Breast epithelium (tissue), 4 donors: ENCODE measurements around the gene TAS2R9. TPM values are rescaled to one million over a fixed set of nuclear protein-coding genes. Genes with fewer than 3 reads are reported as not detected.
"Not testable (repeated sequence)": the region's sequence is repeated elsewhere in the genome, so short reads cannot be mapped to it uniquely, and the experiment has no call there.

Source experiments
- DNase-seq, 2 donors: peaks; one replicate each; pipeline ENCODE4 v3.0.0-alpha.2; 2019; ENCODE audit warnings: low spot score in 2 of 2
- H3K27ac ChIP-seq, 2 donors: fragments of 200-600 bp; sonication (generic) in 1 of 2; one replicate each; pipeline ENCODE4 v1.5.1; 2016 to 2019; ENCODE audit warnings: mild to moderate bottlenecking in 1 of 2
- H3K27me3 ChIP-seq, 2 donors: fragments of 200-600 bp; sonication (generic) in 1 of 2; one replicate each; pipeline versions ENCODE4 v1.5.1 to v1.6.0; 2017 to 2019; ENCODE audit warnings: control low read depth in 1 of 2, mild to moderate bottlenecking in 1 of 2
- H3K36me3 ChIP-seq: fragments of 200-600 bp; one replicate; pipeline ENCODE4 v1.5.1; 2019
- H3K4me1 ChIP-seq, 2 donors: fragments of 200-600 bp; sonication (generic); one replicate each; pipeline ENCODE4 v1.5.1; 2016 to 2019; ENCODE audit warnings: control low read depth in 1 of 2
- H3K4me3 ChIP-seq, 3 donors: fragments of 200-600 bp; sonication (generic); 1 replicate in 2 of 3; 2 replicates in 1 of 3; pipeline ENCODE4 v1.5.1; 2016 to 2019; ENCODE audit warnings: mild to moderate bottlenecking in 3 of 3, moderate library complexity in 2 of 3
- H3K9me3 ChIP-seq, 2 donors: fragments of 200-600 bp; sonication (generic) in 1 of 2; one replicate each; pipeline ENCODE4 v1.5.1; 2016 to 2019; ENCODE audit warnings: control low read depth in 1 of 2
- CTCF ChIP-seq, 3 donors: fragments of 450-650 bp; IDR thresholded peaks; one replicate each; pipeline ENCODE4 v1.5.1; 2016 to 2017; ENCODE audit warnings: antibody characterized with exemption in 3 of 3, mild to moderate bottlenecking in 3 of 3, moderate library complexity in 3 of 3
- POLR2A ChIP-seq: fragments of 450-650 bp; IDR thresholded peaks from one replicate; pipeline ENCODE4 v1.6.1; 2016; ENCODE audit warnings: antibody characterized with exemption, mild to moderate bottlenecking, moderate library complexity
- POLR2AphosphoS5 ChIP-seq, 3 donors: sonication (generic); formaldehyde crosslinking; IDR thresholded peaks; one replicate each; pipeline ENCODE4 v1.6.1; 2017; ENCODE audit warnings: antibody characterized with exemption in 3 of 3
- intact Hi-C: fragments of 100-400 bp; cut with DNase I; formaldehyde crosslinking; loops from one replicate; pipeline ENCODE4 v1.15.1; 2023; ENCODE audit warnings: low total_unique reads
- total RNA-seq, 3 donors: library from RNA; depleted of rRNA; stranded (reverse); fragments of >200 nt; gene quantifications; one replicate each; pipeline ENCODE4 v1.1.0, GENCODE V29; 2016

Gene TAS2R9
- total RNA-seq, 3 donors from 2014 or later, result not detected

GRCh38 chr12:10811883-10812536, 2.0 kb upstream of the TAS2R9 start:
- no peak for TF ChIP-seq CTCF (IDR thresholded peaks at IDR 0.05)
- no peak for TF ChIP-seq POLR2A
- no peak for TF ChIP-seq POLR2AphosphoS5 (IDR thresholded peaks at IDR 0.05)
- Histone ChIP-seq H3K4me1 (no peaks in the 10 kb centered on the region), H3K27ac (no peak overlapping the region), H3K4me3 (no peak overlapping the region), H3K27me3 (no peaks in the 10 kb centered on the region), H3K36me3 (no peaks in the 10 kb centered on the region), H3K9me3 (no peaks in the 10 kb centered on the region)
- intact Hi-C loops, result no loop called here
- DNase-seq, result no peak

DNA sequence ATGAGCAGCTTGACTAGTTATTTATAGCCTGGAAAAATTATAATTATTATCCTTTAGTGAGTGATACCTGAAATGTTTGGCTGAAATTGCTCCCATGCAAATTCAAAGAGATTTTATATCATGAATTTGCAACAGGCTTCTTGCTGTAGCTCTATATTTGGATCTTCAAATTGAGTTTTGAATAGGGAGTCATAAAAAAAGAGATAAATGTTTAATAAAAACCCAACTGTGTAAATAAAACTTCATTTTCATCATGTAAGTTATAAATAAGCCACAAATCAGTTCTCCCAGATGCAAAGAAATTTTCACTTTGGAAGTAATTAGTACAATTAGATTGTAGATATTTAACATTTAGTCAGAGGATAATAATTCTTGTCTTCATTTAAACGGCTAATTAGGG, 2.8 kb downstream of the TAS2R9 start, which contains the start of gene TAS2R8:
Gene TAS2R8 (minus strand): TSS at position 101 of the 400 bp plus-strand sequence. CDS start 306 bp downstream, outside the sequence.
- TF ChIP-seq POLR2AphosphoS5 (IDR thresholded peaks at IDR 0.05) (no peak), POLR2A (no peak), CTCF (IDR thresholded peaks at IDR 0.05) (no peak)
- no peaks in the 10 kb centered on the region for H3K36me3 ChIP-seq
- no peak for DNase-seq
- no peaks in the 10 kb centered on the region for H3K27me3 ChIP-seq
- H3K4me3 ChIP-seq, result no peak within 1 kb of the TSS
- no peaks in the 10 kb centered on the region for H3K4me1 ChIP-seq
- no peaks in the 10 kb centered on the region for H3K9me3 ChIP-seq
- H3K27ac ChIP-seq, result no peak within 1 kb of the TSS
- intact Hi-C loops, result no loop called here

DNA sequence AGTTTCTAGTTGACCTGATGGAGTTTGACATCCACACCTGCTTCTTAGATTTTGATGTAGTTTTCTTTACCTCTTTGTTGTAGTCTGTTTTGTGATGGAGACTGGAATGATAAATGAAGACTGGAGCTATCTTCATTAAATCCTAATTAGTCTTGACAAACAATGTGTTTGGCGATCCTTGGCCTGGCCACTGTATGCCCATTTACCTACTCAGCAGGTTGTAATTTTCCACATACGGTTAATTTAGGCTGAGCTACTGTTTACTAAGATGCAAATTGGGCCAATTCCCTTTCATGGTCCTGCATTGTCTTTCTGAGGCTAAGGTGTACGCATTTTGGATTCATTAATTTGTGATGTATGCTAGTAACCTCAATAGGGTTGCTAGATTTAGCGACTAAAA, 7.4 kb downstream of the TAS2R9 start, which contains the start of gene TAS2R7:
Gene TAS2R7 (minus strand): TSS at position 41 of the 400 bp plus-strand sequence. CDS start 57 bp downstream, outside the sequence.
- TF ChIP-seq CTCF (IDR thresholded peaks at IDR 0.05), result no peak
- TF ChIP-seq POLR2A, result no peak
- TF ChIP-seq POLR2AphosphoS5 (IDR thresholded peaks at IDR 0.05), result no peak
- Histone ChIP-seq H3K4me3 (no peak within 1 kb of the TSS), H3K36me3 (no peaks in the 10 kb centered on the region), H3K27me3 (no peaks in the 10 kb centered on the region), H3K4me1 (no peaks in the 10 kb centered on the region), H3K27ac (no peak within 1 kb of the TSS), H3K9me3 (no peaks in the 10 kb centered on the region)
- no peak for DNase-seq
- intact Hi-C loops, result no loop called here

- no peak overlapping the region for H3K4me3 ChIP-seq
- TF ChIP-seq POLR2AphosphoS5 (IDR thresholded peaks at IDR 0.05), result no peak
- no peak for TF ChIP-seq CTCF (IDR thresholded peaks at IDR 0.05)
- TF ChIP-seq POLR2A, result no peak
- no peak for DNase-seq
- H3K9me3 ChIP-seq, result no peaks in the 10 kb centered on the region
- no peaks in the 10 kb centered on the region for H3K27me3 ChIP-seq
- intact Hi-C loops, result no loop called here
- no peak overlapping the region for H3K27ac ChIP-seq
- H3K36me3 ChIP-seq, result no peaks in the 10 kb centered on the region
- H3K4me1 ChIP-seq, result no peaks in the 10 kb centered on the region
These were observed 8.2 kb downstream of the TAS2R9 start for GRCh38 chr12:10801741-10802140.

DNA sequence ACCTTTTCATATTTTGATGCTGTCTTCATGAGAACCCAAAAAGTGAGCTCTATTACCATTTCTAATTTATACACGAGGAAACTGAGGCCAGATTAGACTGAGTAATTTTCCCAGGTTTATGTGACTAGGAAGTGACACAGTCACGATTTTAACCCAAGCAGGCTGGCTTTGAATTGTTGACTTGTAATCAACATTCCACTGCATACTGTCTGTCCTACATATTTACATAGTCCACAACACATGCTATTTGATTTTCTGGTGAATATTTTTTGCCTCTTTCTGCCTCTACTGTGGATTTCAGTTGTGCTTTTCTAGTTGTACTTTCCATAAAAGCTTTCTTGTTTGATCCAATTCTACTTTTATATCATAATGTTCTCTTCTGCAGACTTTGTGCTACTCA, 15.7 kb downstream of the TAS2R9 start:
- TF ChIP-seq POLR2AphosphoS5 (IDR thresholded peaks at IDR 0.05) (no peak), POLR2A (no peak), CTCF (IDR thresholded peaks at IDR 0.05) (no peak)
- no peak overlapping the region for H3K27ac ChIP-seq
- no peaks in the 10 kb centered on the region for H3K4me1 ChIP-seq
- no peaks in the 10 kb centered on the region for H3K9me3 ChIP-seq
- no peaks in the 10 kb centered on the region for H3K27me3 ChIP-seq
- H3K4me3 ChIP-seq, result no peak overlapping the region
- DNase-seq, result no peak
- intact Hi-C loops, result no loop called here
- no peaks in the 10 kb centered on the region for H3K36me3 ChIP-seq

GRCh38 chr12:10791769-10792168, 18.2 kb downstream of the TAS2R9 start:
- H3K9me3 ChIP-seq, H3K4me1 ChIP-seq, H3K36me3 ChIP-seq, intact Hi-C loops, H3K4me3 ChIP-seq, H3K27ac ChIP-seq, DNase-seq, H3K27me3 ChIP-seq: not testable (repeated sequence)
